Anterior cingulate cortex (tissue), 58 donors: ENCODE results near the gene TNS1.
A peak's percentile ranks its signal among the peaks of the same experiment; 100 is the strongest.

Experiments used
- DNase-seq, 58 donors: peaks; one replicate each; lab custom pipeline; 2025; lab: John Stamatoyannopoulos, UW

The TNS1 gene

DNA sequence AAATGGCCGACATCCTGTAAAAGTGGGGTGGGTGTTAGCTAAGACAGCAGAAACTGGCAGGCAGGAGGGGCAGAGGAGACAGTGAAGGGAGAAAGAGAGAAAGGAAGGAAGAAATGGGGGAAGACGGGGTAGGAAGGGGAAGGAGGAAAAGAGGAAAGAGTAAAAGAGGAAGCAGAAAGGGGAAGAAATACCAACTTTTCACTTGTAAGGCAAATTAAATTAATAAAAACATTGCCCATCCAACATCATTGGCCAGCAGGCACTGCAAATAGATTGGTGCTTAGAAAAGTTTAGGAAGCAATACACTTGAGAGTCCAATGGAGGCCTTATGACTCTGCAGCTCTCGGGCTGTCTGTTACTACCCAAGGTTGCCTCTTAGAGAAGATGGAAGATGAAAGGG lies 116.7 kb downstream of the TNS1 start:
- no peak for DNase-seq

DNA sequence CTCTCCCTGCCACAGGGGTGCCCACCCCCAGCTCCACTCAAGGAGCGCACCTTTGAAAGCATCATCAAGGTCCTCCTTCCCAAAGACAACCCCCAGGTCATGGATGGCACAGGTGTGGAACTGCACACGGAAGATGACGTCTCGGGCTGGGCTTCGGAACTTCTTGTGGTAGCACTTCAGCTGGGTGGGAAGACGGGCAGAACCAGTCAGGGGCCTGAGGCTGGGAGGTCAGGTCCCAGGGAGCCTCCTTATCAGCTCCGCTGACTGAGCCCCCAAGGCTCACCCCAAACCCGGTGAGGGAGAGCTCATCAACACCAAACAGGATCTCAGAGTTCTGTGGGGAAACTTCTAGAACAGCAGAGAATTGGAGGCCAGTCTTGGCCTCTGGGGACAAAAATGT lies 117.8 kb downstream of the TNS1 start:
- DNase-seq = no peak

DNA sequence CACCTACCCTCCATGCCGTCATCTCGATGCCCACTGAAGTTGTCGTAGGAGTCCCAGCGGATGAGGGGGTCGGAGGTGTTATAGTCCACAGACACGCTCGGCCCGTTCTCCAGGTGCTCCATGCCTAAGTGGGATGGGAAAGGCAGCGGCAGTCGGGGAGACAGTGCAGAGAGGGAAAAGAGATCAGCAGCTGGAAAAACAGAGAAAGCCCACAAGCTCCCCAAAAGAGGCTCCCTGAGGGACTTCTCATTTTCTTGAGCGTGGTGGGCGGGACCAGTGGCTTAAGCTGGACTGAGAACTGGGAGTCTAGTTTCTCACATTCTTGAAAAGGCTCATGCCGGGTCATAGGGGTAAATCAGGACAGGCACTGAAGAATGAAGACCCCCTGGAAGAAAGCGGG lies 121.9 kb downstream of the TNS1 start:
- no peak for DNase-seq

DNA sequence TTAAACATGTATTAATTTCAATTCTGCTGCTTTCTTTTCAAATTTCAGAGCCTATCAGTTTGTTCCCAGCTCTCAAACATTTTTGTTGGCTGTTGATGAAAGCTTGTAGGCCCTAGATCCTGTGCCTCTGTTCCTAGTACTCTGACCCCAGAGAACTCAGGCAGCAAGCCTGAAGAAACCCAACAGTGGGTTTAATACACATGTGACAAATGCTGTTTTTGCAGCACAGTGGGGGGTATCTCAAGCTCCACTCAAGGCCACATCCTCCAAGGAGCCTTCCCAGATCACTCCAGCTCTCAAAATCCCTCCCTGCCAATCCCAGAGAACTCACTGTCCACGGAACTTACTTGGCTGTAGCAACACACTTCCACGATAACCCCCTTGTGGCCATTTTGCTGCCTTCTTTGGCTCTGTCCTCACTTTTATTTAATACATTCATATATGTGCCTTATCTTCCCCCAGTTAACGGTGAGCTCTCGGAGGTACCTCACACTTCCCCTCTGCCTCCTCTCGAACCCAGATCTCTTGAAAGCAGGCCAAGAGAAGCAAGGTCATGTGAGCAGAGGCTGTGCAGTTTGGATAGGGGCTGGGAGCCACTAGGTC lies 122.4 kb downstream of the TNS1 start:
- DNase-seq = no peak

DNA sequence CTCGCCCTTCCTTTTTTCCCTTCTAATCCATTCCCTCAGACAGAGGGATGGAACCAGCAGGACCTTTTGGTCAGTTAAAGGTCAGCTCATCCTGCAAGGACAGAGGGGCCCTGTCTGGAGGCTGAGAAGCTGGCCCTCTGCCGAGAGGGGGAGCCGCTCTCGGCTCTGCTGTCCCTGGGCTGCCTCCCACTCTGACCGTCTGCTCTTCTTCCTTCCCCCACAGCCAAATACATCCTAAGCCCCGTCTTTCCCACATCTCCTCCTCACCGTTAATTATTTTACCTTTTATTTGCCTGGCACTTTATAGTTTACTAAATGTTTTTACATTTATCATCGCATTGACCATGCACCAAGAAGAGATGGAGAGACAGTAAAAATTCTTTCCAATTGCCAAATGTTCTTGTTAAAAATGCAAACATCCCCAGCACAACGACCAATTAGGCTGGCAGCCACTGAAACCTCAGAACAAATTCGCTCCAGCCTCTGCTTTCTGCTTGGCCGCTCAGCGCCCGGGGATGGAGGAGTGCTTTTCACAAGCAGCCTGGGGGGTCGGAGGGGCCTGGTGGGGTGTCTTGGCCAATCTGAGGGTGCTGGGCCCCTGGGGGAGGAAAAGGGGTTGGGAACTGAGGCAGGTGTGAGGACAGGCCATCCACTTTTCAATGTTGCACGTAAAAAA lies 123.7 kb downstream of the TNS1 start:
- peak in 4 of 58 donors; percentile 11 to 29 (median 19) for DNase-seq

DNA sequence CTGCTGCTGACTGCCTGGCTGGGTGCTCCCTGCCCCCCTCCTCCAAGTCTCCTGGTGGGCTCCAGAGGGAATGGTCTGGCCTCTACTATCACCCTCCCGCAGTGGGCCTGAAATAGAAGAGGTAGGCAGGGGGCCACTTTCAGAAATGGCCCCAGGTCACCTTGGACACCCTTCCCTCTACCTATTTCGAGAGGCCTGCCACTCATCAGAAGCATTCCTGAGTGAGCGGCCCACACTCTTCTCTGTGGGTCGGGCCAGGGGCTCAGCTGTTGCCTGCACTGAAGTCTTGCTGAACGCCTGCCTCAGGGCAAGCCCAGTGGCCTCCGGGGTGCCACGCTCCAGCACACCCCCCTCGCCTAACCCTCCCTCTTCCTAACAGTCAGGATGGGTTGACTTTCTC lies 124.9 kb downstream of the TNS1 start:
- DNase-seq = no peak

DNA sequence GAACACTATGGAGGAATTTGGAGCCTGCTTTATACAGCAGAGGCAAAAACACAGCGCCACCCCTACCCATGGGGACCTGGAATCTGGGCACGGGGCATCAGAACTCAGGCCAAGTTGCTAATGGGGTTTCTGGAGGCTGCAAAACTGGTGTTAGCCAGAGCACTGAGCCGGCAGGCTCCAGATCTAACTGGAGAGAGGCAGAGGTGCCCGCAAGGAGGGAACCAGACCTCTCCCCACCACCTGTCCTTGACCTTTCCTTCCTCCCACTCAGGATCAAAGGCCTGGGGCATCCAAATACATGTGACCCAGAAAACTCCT lies 126.6 kb downstream of the TNS1 start:
- DNase-seq = peak in 14 of 58 donors; percentile 14 to 50 (median 24)

DNA sequence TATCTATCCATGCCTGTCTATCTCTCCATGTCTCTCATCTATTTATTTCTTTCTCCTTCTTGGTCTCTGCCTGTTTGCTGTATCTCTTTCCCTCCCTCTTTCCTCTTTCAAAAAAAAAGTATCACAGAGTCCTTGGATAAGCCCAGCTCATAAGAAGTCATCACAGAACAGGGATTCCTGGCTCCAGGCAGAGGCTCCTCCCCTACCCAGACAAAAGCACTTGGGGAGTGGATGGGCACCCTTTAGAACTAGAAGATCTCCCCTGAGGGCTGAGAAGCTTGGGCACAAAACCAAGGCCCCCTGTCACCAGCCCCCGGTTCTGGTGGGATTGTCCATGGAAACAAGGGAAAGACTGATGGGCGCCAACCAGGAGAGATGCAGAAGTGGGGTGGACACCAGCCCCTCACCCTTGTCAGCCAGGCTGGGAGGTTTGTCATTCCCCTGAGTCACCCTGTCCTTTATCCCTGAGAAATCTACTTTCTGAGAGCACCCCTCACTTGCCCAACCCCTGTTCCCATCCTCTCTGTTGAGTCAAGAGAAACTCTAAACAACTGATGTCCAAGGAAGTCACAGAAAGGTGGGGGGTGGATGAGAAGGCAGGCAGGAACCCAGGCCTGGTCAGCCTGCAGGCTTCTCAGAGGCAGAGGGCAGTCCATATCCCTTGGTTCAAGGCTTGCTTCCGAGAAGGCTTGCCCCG lies 127.1 kb downstream of the TNS1 start:
- no peak for DNase-seq

DNA sequence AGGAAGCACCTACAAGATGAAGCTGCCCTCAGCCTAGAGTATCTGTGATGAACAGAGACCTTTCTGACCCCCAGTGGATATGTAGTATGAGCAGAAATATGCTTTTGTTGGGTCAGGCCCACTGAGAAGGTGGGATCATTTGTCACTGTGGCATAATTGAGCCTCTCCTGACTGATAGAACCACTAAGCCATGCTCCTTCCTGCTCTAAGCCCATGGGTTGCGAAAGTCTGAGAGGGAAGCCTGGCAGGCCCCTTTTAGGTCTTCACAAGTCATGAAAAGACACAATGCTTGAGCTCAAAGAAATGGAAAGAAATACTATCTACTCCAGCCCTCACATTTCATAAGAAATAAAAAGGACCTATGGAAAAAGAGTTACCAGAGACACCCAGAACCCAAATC lies 127.7 kb downstream of the TNS1 start:
- DNase-seq = no peak

DNA sequence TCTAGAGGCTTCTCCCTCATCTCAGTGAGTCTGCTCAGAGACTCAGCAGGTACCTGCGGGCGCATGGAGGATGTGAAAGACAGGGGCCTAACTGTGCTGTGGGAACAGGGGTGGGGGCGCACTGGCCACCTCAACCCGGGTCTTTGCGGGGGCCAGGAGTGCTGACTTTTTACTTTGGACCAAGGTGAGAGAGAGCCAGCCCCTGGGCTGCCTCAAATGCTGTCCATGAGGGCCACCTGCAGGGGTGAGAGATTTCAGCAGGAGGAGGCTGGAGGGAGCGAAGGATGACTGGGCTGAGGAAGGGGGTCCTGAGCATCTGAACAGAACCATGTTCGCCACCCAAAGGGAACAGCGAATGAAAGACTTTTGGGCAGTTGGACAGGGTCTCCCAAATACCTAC lies 129.4 kb downstream of the TNS1 start:
- DNase-seq = no peak

DNA sequence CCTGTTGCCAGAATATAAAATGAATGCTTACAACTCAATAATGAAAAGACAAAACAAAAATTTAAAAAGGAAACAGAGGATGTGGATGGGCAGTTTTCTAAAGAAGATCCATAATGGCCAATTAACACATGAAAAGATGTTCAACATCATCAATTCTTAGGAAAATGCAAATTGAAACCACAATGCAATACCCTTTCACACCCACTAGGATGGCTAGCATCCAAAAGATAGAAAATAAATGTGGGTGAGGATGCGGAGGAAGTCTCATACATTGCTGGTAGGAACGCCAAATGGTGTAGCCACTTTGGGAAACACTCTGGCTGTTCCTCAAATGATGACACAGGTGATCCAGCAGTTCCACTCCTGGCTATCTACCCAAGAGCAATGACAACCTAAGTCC lies 130.5 kb downstream of the TNS1 start:
- DNase-seq = peak in 1 of 58 donors; percentile 17

DNA sequence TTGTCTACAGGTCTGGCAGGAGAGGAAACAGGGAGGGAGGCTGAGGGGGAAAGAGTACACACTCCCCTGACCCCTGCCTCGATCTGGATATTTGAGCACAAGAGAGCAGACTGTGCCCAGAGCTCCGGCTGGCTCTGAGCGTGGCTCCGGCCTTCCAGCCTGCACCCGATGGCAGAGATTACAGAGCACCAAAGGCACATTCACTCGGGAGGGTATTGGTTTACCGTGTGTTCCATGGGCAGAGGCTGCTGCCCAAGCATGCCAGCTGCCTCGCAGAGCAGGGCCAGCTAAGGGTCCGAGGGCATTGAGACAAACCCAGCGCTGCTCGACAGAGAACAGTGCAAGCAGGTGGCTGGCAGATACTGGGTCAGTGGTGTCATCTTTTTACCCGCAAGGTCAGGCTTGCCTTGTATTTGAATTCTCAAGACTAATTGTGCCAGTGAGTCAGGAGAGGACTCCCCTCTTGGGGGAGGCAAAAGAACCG lies 132.2 kb downstream of the TNS1 start:
- DNase-seq = no peak

DNA sequence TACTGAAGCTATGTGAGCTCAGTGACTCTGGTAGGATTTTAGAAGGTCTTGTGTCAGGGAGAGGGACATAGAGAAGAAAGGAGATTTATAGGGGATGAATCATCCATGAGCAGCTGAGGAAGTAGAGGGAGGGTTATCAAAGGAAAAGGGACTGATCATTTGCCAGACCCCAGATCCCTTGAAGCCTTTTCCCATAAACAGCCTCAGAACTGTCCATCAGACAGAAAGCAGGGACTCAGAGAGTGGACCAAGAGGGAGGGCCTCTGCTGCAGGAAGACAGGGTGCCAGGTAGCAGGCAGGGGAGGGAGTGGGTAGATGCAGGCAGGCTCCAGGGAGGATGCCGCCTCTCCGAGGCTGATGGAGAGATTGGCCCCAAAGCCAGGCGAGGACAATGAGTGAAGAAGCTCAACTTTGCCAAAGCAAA lies 133.9 kb downstream of the TNS1 start:
- no peak for DNase-seq

DNA sequence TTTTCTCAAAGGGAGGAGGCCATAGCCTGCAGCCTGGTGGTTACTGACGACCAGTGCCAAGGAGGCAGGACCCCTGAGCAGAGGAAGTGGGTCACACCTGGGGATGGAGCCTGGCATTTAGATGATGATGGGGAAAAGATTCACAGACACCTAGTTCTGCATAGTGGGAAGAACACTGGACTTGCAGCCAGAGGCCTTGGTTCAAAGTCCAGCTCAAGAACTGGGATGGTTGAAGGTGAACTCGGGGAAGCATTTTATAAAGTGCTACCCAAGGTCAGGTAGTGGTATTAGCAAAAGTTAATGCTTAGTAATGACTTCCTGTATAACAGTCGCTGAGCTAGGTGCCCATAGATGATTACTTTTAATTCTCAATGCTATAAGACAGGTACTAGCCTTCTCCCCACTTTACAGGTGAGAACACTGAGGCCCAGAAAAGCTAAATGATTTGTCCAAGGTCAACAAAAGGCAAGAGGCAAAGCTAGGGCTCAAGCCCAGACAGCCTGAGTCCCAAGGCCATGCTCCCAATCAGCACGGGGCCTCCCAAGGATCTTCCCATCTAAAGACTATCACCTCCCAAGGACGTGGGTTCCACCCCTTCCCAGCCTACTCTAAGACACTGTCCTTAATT lies 134.4 kb downstream of the TNS1 start:
- no peak for DNase-seq

DNA sequence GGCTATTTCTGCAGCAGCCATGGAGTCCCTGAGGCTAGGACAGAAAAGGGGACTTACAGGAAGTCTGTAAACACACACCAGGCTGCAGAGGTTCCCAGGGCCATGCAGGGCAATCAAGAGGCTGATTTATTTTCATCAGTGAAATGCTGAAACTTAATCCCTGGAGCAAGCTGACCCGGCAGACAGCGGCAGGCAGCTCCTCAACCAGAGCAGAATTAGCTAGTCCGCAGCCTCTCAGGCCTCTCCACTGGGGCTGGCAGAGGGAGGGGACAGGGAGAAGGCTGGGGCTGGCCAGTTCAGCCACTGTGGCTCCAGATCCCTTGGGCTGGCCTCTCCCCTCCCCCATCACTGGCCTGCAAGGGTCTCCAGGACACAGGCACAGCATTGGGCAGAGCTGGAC lies 136.3 kb downstream of the TNS1 start:
- no peak for DNase-seq

DNA sequence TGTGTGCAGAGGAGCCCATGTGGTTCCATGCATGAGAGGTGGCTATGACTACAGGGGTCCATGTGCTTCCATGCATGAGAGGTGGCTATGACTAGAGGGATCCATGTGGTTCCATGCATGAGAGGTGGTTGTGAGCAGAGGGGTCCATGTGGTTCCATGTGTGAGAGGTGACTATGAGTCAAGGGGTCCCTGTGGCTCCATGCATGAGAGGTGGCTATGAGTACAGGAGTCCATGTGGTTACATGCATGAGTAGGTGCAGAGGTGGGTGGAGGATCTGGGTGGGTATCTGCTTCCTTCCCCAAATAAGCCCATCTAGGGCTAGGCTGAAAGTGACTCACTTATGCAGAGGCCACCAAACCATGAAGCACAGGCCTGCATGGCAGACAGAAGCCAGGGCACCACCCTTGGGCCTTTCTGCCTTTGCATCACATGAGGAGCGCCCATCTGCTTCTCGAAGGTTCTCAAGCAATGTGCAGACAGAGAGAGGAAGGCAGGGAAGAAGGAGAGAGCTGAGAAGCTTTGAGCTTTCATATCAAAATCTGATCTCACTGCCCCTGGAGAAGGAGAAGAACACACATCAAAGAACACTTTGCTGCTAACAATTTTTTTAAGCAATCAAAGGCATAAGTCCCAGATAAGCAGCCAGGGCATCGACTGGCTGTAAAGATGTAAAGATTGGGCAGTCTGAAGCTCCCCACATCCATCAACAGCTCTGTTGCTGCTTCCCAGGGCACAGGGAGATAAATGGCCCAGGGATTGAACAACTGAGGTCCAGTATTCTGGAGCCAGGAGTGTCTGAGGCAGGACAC lies 137.6 kb downstream of the TNS1 start:
- no peak for DNase-seq

DNA sequence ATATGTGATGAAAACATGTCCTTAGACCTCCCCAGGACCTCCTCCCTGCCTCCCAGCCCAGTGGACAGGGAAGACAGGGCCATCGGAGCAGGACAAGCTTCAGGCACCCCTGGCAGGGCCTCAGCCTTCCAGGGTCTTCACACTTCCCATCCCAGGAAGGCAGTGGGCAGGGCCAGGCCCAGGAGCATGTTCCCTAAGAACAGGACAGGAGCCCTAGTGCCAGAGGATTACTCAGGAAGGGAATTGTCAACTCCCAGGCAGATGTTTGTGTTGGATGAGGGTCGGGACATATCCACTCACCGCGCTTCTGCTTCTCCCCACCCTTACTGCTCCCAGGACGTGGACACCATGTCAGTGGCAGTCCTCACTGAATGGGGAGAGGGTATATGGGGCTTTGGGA lies 138.9 kb downstream of the TNS1 start:
- DNase-seq = no peak

DNA sequence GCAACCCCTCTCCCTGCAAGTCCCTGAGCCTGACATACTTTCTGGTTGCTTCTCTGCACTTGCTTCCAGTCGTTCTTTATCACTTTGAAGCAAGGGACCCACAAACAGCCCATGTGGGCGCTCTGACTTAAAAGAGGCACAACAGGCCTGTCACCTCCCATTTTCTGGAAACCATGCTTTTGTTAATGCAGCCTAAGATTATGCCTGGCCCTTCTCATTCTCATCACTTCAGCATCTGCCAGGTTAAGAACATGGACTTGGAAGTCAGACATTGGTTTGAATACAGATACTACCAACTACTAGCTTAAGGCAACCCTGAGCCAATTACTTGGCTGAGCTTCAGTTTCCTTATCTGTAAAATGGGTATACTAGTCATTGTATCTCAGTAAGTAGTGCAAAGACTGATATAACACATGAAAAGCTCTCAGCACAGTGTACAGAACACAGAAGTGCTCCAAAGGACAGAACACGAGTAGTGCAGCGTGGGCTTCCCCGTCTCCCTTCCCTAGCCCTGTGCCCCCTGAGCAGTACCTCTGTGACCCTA lies 141.4 kb downstream of the TNS1 start:
- no peak for DNase-seq

DNA sequence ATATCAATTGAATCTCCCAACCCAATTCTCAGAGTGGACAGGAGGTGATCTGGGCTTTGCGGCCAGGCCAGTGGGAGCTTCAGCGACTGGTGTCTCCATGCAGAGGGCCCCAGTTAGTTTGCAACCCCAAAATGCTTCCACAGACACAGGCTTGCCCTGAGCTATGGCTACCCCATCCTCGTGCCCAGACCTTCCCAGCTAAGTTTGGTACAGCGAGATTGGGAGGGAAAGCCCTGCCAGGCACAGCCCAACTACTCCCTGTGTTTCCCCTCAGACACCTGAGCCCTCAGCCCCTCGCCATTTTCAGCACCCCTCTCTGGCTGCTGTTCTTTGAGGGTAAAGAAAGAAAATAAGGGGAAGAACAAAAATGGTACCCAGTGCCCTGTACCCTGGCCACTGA lies 142.9 kb downstream of the TNS1 start:
- DNase-seq = no peak
